Measurements from ENCODE around the gene PLA2R1.
"Not testable (repeated sequence)": the region's sequence is repeated elsewhere in the genome, so short reads cannot be mapped to it uniquely, and the experiment has no call there.

GRCh38 chr2:159962513-159962912, 99.9 kb downstream of the PLA2R1 start:
- TF ChIP-seq CTCF (conservative IDR thresholded peaks at IDR 0.05; ENCODE audit: low read depth, low read length); EZH2 (IDR thresholded peaks at IDR 0.05; ENCODE audit: low read length, unreplicated experiment): not testable (repeated sequence)

Data from PC-3 (cell line).